Measurements from ENCODE around the gene PDE5A. TPM values are rescaled to one million over a fixed set of nuclear protein-coding genes. Genes with fewer than 3 reads are reported as not detected.

The PDE5A gene
- total RNA-seq, 1 experiment from 2014 or later, result 5.0 TPM

DNA sequence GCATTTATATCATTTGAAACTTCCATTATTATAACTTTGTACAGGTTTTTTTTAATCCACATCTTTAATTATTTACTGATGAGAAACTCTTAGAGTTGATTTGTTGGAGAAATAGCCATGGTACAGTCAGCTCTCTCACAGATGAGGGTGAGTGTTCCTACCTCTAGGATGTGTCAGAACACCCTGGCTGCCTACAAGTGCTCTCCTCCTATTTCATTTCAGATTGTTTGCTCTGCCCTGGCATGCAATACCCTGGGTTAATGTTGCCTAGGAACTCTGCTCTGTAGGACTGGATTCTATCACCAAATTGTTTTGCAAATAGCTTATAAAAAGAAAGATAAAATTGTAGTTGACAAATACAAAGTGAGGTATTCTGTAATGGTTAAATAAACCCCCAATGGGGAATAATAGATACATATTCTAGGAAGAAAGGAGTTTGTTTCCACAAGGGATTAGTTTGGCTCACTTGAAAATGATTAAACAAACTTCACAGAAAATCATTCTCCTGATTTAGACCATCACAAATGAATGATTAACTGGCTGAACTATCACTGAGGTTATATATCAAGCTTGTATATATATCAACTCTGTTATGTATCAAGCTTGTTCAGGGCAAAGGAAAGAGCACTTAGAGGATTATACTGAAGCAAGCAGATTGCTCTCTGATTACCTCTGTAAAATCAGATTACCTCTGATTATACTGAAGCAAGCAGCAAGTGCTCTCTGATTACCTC, 150.0 kb downstream of the PDE5A start:
- Histone ChIP-seq H3K4me3 (replicated peaks in 1 of 2; ENCODE audit: low read depth in 1 of 2, low read length in 2 of 2) (no peak overlapping the region), H3K9me3 (ENCODE audit: control insufficient read depth in 1 of 2, insufficient read depth in 1 of 2, low read depth in 1 of 2, low read length in 2 of 2) (no peaks in the 10 kb centered on the region), H3K36me3 (ENCODE audit: control insufficient read depth in 1 of 2, insufficient read depth in 2 of 2, low read length in 2 of 2) (peaks cover 2 to 12% of the 10 kb centered on the region in 2 experiments; a peak in 2 of 4 replicates), H3K4me2 (ENCODE audit: low read length) (no peak overlapping the region), H3K9ac (ENCODE audit: low read length) (no peak overlapping the region), H3K79me2 (ENCODE audit: insufficient read depth, low read length) (no peaks in the 10 kb centered on the region), H4K20me1 (ENCODE audit: insufficient read depth) (no peaks in the 10 kb centered on the region), H3K27ac (ENCODE audit: low read depth, low read length) (no peak overlapping the region), H3K4me1 (ENCODE audit: control insufficient read depth in 1 of 2, insufficient read depth in 2 of 2, low read length in 2 of 2) (no peaks in the 10 kb centered on the region), H2AFZ (ENCODE audit: low read depth, low read length, poor library complexity, severe bottlenecking) (no peak overlapping the region), H3K9me2 (ENCODE audit: insufficient read depth) (no peaks in the 10 kb centered on the region), H3K27me3 (ENCODE audit: insufficient read depth, low read length) (no peaks in the 10 kb centered on the region)
- intact Hi-C loops (cut with micrococcal nuclease), result no loop called here
- DNase-seq (ENCODE audit: low read depth, low spot score) (no peak), ATAC-seq (no peak)
- BruUV-seq (replicated peaks), result no TSS peak
- CTCF ChIA-PET, result no interaction called here
- TF ChIP-seq CBX3 (IDR thresholded peaks at IDR 0.05; ENCODE audit: low read depth) (no peak), EGR1 (IDR thresholded peaks at IDR 0.05; ENCODE audit: low read depth) (no peak), YY1 (IDR thresholded peaks at IDR 0.05; ENCODE audit: extremely low read depth, insufficient replicate concordance, low read depth, low read length) (no peak), RAD21 (IDR thresholded peaks at IDR 0.05; ENCODE audit: low read depth) (no peak), ELF1 (IDR thresholded peaks at IDR 0.05; ENCODE audit: borderline replicate concordance, low read depth) (no peak), SP1 (IDR thresholded peaks at IDR 0.05; ENCODE audit: low read depth) (no peak), POLR2AphosphoS5 (IDR thresholded peaks at IDR 0.05; ENCODE audit: low read depth, low read length) (no peak), SRF (IDR thresholded peaks at IDR 0.05; ENCODE audit: low read depth) (no peak), FOSL1 (IDR thresholded peaks at IDR 0.05; ENCODE audit: low read depth) (no peak), JUND (IDR thresholded peaks at IDR 0.05) (no peak), EZH2phosphoT487 (IDR thresholded peaks at IDR 0.05; ENCODE audit: borderline replicate concordance) (no peak)
- RAD21 ChIA-PET (ENCODE audit: low non-redundant PET in 1 of 2, low total read pairs in 2 of 2, uncharacterized antibody in 2 of 2, unreplicated experiment in 2 of 2), result no interaction called here
- POLR2A ChIA-PET, result no interaction called here

DNA sequence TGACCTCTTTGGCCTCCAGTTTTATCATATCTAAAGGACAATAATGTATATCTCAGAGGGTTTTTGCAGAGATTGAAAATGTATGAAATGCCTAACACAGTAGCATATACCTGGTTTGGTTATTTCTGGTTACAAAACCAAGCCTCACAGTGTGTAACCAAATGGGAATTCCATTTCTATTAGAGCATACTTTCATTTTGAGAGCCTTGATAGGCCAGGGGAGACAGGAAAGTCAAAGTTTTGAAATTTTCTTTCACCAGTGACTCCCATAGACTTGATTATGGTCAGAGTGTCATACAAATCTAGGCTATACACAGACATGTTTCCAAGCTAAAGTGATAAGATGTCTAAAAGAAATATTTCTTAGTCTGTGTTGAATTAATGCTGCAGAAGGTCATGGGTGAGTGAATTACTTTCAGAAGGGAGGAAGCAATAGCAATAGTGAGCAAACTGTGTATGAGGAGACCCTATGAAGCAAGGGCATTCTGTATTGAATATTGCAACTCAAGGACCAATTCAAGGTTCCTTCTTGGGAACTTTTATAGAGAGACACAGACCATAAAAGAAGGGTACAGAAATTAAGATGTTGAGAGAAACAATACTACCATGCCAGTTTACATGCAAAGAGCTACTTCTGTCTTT, 151.1 kb downstream of the PDE5A start:
- Histone ChIP-seq H3K36me3 (ENCODE audit: control insufficient read depth in 1 of 2, insufficient read depth in 2 of 2, low read length in 2 of 2) (peaks cover 2 to 8% of the 10 kb centered on the region in 2 experiments; a peak in 2 of 4 replicates), H3K4me3 (replicated peaks in 1 of 2; ENCODE audit: low read depth in 1 of 2, low read length in 2 of 2) (no peak overlapping the region), H3K4me1 (ENCODE audit: control insufficient read depth in 1 of 2, insufficient read depth in 2 of 2, low read length in 2 of 2) (no peaks in the 10 kb centered on the region), H3K27me3 (ENCODE audit: insufficient read depth, low read length) (no peaks in the 10 kb centered on the region), H3K27ac (ENCODE audit: low read depth, low read length) (no peak overlapping the region), H3K4me2 (ENCODE audit: low read length) (no peak overlapping the region), H3K9ac (ENCODE audit: low read length) (no peak overlapping the region), H3K9me3 (ENCODE audit: control insufficient read depth in 1 of 2, insufficient read depth in 1 of 2, low read depth in 1 of 2, low read length in 2 of 2) (no peaks in the 10 kb centered on the region), H3K79me2 (ENCODE audit: insufficient read depth, low read length) (no peaks in the 10 kb centered on the region), H4K20me1 (ENCODE audit: insufficient read depth) (no peaks in the 10 kb centered on the region), H2AFZ (ENCODE audit: low read depth, low read length, poor library complexity, severe bottlenecking) (no peak overlapping the region), H3K9me2 (ENCODE audit: insufficient read depth) (no peaks in the 10 kb centered on the region)
- ATAC-seq (no peak), DNase-seq (ENCODE audit: low read depth, low spot score) (no peak)
- BruUV-seq (replicated peaks), result no TSS peak
- POLR2A ChIA-PET, result no interaction called here
- RAD21 ChIA-PET (ENCODE audit: low non-redundant PET in 1 of 2, low total read pairs in 2 of 2, uncharacterized antibody in 2 of 2, unreplicated experiment in 2 of 2), result no interaction called here
- CTCF ChIA-PET, result no interaction called here
- intact Hi-C loops (cut with micrococcal nuclease), result no loop called here
- TF ChIP-seq POLR2A (IDR thresholded peaks at IDR 0.05; ENCODE audit: borderline replicate concordance, extremely low read depth, insufficient read depth, insufficient read length), result no peak
- TF ChIP-seq SIN3A (IDR thresholded peaks at IDR 0.05; ENCODE audit: low read depth), result no peak
- TF ChIP-seq SRF (IDR thresholded peaks at IDR 0.05; ENCODE audit: low read depth), result no peak
- TF ChIP-seq SP1 (IDR thresholded peaks at IDR 0.05; ENCODE audit: low read depth), result no peak
- TF ChIP-seq, protein P1, sequence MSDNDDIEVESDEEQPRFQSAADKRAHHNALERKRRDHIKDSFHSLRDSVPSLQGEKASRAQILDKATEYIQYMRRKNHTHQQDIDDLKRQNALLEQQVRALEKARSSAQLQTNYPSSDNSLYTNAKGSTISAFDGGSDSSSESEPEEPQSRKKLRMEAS (IDR thresholded peaks at IDR 0.05), result no peak
- TF ChIP-seq, protein P2, sequence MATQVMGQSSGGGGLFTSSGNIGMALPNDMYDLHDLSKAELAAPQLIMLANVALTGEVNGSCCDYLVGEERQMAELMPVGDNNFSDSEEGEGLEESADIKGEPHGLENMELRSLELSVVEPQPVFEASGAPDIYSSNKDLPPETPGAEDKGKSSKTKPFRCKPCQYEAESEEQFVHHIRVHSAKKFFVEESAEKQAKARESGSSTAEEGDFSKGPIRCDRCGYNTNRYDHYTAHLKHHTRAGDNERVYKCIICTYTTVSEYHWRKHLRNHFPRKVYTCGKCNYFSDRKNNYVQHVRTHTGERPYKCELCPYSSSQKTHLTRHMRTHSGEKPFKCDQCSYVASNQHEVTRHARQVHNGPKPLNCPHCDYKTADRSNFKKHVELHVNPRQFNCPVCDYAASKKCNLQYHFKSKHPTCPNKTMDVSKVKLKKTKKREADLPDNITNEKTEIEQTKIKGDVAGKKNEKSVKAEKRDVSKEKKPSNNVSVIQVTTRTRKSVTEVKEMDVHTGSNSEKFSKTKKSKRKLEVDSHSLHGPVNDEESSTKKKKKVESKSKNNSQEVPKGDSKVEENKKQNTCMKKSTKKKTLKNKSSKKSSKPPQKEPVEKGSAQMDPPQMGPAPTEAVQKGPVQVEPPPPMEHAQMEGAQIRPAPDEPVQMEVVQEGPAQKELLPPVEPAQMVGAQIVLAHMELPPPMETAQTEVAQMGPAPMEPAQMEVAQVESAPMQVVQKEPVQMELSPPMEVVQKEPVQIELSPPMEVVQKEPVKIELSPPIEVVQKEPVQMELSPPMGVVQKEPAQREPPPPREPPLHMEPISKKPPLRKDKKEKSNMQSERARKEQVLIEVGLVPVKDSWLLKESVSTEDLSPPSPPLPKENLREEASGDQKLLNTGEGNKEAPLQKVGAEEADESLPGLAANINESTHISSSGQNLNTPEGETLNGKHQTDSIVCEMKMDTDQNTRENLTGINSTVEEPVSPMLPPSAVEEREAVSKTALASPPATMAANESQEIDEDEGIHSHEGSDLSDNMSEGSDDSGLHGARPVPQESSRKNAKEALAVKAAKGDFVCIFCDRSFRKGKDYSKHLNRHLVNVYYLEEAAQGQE (IDR thresholded peaks at IDR 0.05; ENCODE audit: low read depth), result no peak
- no peak for TF ChIP-seq ZNF274 (IDR thresholded peaks at IDR 0.05; ENCODE audit: low read depth, low read length)
- TF ChIP-seq EGR1 (IDR thresholded peaks at IDR 0.05; ENCODE audit: low read depth), result no peak
